HG02642 (cell line): ENCODE measurements around the gene ACAD11.

Experiments
- ATAC-seq: cut with Tn5 transposase; IDR thresholded peaks from one replicate; pipeline ENCODE4 v1.9.1; 2021; ENCODE audit warnings: mild to moderate bottlenecking; ENCODE audit not compliant: unreplicated experiment, poor library complexity

The ACAD11 gene

DNA sequence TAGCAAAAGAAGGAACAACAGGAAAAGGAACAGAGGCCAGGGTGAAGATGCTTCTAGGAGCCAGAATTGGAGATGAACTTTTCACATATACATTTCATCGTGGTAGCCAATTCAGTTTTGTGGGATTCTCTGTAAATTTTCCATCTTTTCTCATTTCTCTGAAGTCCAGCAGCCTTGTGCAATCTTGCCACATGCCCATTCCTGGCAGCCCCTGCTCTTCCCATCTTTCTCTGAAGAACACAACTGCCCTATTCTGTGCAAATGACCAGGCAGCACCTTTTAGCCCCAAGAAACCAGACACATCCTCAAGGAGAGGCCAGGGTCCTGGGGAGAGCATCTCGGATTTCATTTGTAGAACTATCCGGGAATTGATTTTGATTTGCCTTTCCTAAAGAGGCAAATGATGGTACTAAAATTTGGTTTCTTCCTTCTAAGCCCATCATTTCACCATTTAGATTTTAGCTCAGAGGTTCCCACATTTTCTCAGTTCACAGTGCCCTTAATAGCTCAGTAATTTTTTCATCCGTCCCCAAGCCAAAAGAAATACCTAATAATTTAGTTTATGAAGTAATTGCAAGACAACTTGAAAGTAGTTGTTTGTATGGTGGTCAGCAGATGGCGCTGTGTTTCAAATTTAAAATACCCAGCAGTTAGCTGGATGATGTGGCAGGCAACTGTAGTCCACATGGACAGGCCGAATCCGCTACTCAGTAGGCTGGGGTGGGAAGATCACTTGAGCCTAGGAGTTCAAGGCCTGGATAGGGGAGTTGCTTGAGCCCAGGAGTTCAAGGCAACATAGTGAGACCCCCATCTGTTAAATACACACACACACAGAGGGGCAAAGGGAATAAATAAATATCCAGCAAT, 123.8 kb downstream of the ACAD11 start:
- ATAC-seq = peak; percentile 41

DNA sequence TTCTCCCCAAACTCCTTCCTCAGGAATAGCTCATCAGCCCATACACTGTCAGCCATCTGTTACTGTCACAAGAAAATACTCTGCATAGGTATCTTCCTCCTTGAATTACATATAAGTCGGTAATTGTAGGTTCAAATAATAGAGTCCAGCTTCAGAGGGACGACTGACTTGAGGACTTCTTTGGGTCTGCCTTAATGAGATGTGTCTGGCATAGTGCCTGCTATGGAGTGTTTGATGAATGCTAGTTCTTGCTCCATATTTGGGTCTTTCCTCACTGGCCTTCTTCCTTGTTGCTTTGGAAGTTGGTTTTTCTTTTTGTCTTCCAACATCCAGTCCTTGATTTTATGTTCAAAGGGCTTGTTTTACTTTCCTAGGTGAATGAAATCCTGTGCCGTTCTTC, 129.0 kb downstream of the ACAD11 start:
- ATAC-seq = no peak

DNA sequence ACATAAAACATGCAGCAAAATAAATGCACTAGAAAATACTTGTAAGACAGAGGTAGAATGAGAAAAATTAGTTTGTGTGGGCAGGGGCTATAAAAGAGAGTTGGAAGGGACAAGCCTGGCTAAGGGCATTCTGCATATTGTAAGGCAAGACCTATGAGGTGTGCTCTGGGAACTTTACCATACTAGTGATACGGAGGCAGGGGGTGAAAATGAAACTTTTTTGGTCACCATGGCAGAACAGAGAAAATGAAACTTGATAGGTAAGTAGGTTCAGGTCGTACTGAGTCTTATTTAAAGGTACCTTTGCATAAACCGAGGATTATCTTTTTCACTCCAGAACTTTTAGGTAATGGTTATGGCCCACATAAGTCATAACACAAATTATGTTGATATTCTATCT, 137.3 kb downstream of the ACAD11 start:
- ATAC-seq = peak; percentile 86

DNA sequence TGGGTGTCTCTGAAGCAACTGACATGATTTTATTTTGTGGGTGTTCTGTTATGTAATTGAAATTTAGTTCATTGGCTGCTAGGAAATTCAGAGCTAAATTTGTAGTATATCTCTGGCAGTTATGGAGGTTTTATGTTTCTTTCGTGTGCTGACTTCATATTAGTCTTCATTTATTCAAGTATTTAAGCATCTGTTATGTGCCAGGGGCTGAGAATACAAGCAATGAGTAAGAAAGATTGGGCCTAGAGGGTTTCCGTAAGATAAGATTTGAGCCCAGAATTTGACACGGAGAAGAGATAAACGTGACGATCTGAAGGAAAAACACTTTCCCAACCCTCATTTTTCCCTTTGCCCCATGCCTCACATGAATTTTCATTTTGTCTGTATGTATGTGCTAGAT, 137.7 kb downstream of the ACAD11 start:
- no peak for ATAC-seq

DNA sequence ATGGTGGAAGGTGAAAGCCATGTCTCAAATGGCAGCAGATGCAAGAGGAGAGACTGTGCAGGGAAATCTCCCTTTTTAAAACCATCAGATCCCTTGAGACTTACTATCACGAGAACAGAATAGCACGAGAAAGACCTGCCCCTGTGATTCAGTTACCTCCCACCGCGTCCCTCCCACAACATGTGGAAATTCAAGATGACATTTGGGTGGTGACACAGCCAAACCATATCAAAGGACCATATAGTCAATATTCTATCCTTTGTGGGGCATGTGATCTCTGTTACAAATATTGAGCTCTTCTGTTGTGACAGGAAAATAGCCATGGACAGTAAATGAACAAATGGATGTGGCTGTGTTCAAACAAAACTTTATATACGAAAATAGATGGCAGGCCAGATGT, 139.7 kb downstream of the ACAD11 start:
- no peak for ATAC-seq

DNA sequence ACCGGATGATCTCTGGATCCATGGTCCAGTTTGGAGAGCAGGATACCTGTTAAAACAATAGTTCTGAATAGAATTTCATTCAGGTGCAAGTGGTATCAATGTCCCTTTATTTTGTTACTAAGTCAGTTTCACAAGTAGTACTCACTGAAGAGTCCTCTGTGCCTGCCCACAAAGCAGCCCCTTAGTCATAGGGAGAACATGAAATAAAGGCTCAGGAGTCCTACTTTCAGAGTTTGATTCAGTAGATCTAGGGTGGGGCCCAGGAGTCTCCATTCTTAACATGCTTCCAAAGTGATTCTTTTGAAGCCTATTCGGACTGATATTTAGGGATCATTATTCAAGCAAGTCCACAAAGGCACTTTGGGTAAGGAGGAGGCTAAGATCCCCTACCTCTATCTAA, 142.3 kb downstream of the ACAD11 start:
- ATAC-seq = no peak

DNA sequence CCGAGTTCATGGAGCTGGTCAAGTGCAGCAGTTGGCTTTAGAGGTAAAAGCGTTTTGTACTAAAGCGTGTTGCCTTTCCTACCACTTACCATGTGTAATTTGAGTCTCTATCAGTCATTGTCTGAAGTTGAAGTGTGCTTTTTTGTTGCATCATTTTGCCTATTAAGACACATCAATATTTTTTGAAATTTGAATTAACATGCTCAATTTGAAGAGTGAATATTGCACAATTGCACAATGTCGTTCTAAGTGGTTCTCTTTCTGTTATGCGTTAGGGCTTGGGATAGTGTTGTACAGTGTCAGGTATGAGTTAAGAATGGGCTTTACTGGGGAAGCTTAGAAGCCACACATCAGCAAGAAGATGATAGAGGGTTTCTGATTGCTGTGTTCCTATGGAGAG, 146.6 kb downstream of the ACAD11 start:
- no peak for ATAC-seq

DNA sequence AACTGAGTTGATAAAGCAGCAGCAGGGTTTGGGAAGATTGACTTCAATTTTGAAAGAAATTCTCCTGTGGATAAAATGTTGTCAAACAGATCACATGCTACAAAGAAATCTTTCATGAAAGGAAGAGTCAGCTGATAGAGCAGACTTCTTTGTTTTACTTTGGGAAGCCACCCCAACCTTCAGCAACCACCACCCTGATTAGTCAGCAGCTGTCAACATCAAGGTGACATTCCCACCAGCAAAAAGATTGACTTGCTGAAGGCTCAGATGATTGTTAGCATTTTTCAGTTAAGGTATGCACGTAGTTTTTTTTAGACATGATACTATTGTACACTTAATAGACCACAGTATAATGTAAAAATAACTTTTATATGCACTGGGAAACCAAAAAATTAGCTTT, 150.1 kb downstream of the ACAD11 start:
- no peak for ATAC-seq

DNA sequence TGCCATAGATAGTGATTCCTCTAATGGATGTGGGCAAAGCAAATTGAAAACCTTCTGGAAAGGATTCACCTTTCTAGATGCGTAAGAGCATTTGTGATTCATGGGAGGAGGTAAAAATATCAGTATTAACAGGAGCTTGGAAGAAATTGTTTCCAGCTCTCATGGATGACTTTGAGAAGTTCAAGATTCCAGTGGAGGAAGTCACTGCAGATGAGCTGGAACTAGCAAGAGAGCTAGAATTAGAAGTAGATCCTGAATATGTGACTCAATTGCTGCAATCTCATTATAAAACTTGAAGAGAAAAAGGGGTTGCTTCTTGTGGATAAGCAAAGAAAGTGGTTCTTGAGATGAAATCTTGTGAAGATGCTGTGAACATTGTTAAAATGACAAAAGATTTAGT, 150.5 kb downstream of the ACAD11 start:
- ATAC-seq = no peak
